Measurements from ENCODE around the gene ABCA6. TPM values are rescaled to one million over a fixed set of nuclear protein-coding genes. Genes with fewer than 3 reads are reported as not detected.

The ABCA6 gene
- total RNA-seq, 1 donor from 2014 or later, result 32.0 TPM

DNA sequence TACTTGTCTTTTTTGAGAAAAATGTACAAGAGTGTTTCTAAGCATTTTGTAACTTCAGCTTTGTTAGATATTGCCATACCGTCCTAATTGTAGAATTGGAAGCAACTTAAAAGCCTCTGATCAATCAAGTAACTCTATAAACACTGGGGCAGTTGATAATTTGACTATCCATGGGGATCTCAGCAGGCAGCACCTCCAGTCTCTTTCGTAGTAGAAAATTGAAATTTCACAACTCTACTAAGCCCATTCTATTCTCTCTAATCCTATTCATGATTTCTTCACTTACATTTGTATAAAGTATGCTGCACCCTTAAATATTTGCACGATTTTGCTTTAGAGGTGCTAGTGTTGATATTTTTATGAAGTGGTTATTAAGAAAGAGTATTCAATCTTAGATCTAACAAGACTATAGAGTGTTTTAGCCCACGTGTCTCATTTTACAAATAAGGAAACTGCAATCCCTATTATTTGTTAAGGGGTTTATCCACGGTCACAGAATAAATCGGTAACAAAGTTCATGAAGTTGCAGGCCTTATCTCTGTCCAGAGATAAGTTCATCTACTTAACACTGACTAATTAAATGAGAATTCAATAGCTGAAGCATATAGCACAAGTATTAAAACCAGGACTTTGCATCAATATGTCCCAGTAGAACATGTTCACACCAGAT is 10.9 kb downstream of the ABCA6 start:
- no peak for DNase-seq
- intact Hi-C loops (cut with DNase I), result no loop called here

DNA sequence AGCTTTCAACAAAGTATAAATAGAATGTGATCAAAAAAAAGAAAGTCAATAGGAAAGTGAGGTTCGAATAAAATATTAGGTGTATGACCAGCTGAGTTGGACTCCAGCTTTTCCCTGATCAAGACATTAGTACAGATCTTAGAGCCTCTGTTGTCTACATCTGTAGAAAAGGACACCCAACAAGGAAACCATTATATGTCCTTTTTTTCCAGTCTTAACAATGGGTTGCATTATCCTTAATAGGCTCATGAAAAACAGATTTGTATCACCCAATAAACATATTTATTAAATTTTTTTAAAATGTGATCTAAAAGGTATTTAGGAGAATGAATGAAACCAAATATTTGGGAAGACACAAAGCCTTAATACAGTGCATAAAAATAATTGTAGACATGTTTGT is 18.1 kb downstream of the ABCA6 start:
- TF ChIP-seq, protein P1, sequence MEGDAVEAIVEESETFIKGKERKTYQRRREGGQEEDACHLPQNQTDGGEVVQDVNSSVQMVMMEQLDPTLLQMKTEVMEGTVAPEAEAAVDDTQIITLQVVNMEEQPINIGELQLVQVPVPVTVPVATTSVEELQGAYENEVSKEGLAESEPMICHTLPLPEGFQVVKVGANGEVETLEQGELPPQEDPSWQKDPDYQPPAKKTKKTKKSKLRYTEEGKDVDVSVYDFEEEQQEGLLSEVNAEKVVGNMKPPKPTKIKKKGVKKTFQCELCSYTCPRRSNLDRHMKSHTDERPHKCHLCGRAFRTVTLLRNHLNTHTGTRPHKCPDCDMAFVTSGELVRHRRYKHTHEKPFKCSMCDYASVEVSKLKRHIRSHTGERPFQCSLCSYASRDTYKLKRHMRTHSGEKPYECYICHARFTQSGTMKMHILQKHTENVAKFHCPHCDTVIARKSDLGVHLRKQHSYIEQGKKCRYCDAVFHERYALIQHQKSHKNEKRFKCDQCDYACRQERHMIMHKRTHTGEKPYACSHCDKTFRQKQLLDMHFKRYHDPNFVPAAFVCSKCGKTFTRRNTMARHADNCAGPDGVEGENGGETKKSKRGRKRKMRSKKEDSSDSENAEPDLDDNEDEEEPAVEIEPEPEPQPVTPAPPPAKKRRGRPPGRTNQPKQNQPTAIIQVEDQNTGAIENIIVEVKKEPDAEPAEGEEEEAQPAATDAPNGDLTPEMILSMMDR (IDR thresholded peaks at IDR 0.05), result no peak
- Histone ChIP-seq H3K4me3 (no peak overlapping the region), H3K36me3 (no peaks in the 10 kb centered on the region), H3K27ac (no peak overlapping the region), H3K27me3 (ENCODE audit: low read depth) (no peaks in the 10 kb centered on the region), H3K4me1 (peaks cover under 1% of the 10 kb centered on the region), H3K9me3 (no peaks in the 10 kb centered on the region)
- no peak for DNase-seq
- intact Hi-C loops (cut with DNase I), result no loop called here
- no peak for ATAC-seq

More for the DNA sequence above, 10.9 kb downstream of the ABCA6 start:
- Histone ChIP-seq H3K4me1 (no peaks in the 10 kb centered on the region), H3K36me3 (peaks cover 11% of the 10 kb centered on the region), H3K27ac (no peak overlapping the region), H3K27me3 (ENCODE audit: low read depth) (no peaks in the 10 kb centered on the region), H3K4me3 (no peak overlapping the region), H3K9me3 (no peaks in the 10 kb centered on the region)
- ATAC-seq, result no peak
- TF ChIP-seq, protein P1 (IDR thresholded peaks at IDR 0.05), result no peak

DNA sequence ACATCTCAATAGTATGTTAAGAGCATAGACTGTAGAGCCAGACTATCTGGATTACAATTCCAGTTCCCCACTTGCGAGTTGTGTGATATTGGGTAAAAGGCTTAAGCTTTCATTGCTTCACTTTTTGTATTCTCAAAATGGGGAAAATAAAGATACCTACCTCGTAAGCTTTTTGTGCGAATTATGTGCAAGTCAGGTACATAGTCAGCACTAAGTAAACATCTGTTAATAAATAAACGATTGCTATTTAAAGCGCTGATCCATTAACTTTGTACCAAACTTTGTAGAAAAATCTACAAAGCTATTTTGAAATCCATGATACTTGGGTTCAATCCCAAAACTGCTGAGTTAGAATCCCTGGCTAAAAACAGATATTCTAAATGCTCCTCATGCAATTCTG is 19.6 kb downstream of the ABCA6 start:
- no peak for ATAC-seq
- Histone ChIP-seq H3K4me3 (no peak overlapping the region), H3K36me3 (no peaks in the 10 kb centered on the region), H3K9me3 (no peaks in the 10 kb centered on the region), H3K27ac (no peak overlapping the region), H3K27me3 (ENCODE audit: low read depth) (no peaks in the 10 kb centered on the region), H3K4me1 (peaks cover 10% of the 10 kb centered on the region)
- DNase-seq, result no peak
- intact Hi-C loops (cut with DNase I), result no loop called here
- TF ChIP-seq, protein P1 (IDR thresholded peaks at IDR 0.05), result no peak

DNA sequence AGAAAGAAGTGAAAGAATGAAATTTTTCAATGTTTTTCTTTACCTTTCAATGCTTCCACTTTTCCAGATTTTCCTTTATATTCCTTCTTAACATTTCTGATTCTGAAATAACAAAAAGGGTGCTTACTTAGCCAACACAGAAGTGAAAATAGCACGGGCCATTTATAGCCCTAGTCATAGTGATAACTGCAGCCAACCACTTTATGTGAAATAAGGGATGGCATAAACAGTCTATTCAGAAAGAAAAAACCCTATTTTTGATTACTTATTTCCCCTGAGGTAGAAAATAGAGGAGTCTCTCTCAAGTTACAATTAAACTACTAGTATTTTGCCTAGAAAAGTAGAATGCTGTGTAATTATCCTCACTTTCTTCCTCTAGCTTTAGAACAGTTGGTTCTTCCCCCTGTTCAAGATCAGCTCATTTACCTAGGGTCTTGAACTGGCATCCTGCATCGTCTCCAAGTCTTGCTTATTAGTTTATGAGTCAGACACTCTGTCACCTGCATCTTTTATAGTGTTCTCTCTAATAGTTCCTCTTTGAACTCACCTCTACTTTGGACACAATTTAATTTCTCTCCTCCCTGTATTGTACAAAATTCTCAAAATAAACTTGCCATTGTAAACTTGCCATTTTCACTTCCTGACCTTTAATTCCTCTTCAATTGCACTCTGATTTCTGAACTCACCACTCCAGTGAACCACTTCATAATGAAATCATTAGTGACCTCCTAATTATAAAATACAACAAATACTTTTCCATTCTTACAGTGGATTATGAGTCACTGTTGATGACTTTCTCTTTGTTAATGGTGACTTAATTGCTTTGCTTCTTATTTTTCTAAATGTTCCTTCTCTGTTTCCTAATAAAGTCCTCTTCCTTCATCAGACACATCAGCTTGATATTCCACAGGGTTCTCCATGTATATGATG is 23.6 kb downstream of the ABCA6 start:
- H3K4me3 ChIP-seq, result no peak overlapping the region
- intact Hi-C loops (cut with DNase I), result no loop called here
- DNase-seq, result no peak
- peaks cover 10% of the 10 kb centered on the region for H3K4me1 ChIP-seq
- no peaks in the 10 kb centered on the region for H3K27me3 ChIP-seq (ENCODE audit: low read depth)
- TF ChIP-seq, protein P1 (IDR thresholded peaks at IDR 0.05), result no peak
- ATAC-seq, result no peak
- H3K9me3 ChIP-seq, result no peaks in the 10 kb centered on the region
- H3K27ac ChIP-seq, result no peak overlapping the region
- peaks cover 4% of the 10 kb centered on the region for H3K36me3 ChIP-seq

DNA sequence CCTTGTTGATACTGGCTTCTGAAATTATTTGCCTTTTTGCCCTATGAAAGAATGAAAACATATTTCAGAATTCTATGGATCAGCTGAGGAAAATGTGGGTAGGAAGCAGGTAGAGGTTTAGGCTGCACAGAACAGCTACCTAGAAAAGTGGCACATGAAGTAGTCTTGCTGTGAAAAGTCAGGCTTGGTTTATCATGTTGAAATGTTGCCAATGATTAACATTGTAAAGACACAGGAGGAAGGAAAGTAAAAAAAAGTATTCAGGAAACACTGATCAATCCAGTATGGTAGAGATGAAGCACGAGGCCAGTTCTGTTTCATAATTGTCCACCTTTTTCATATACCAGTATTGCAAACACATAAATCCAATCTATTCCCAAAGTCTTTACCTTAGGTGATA is 29.9 kb downstream of the ABCA6 start:
- ATAC-seq (no peak), DNase-seq (no peak)
- no peaks in the 10 kb centered on the region for H3K4me1 ChIP-seq
- H3K9me3 ChIP-seq, result no peaks in the 10 kb centered on the region
- H3K4me3 ChIP-seq, result no peak overlapping the region
- H3K36me3 ChIP-seq, result peaks cover 8% of the 10 kb centered on the region
- no peaks in the 10 kb centered on the region for H3K27me3 ChIP-seq (ENCODE audit: low read depth)
- intact Hi-C loops (cut with DNase I), result no loop called here
- H3K27ac ChIP-seq, result no peak overlapping the region
- TF ChIP-seq, protein P1 (IDR thresholded peaks at IDR 0.05), result no peak
